Glutamatergic neuron (in vitro differentiated cells): ENCODE data around the gene KCNQ1. TPM values are rescaled to one million over a fixed set of nuclear protein-coding genes. Genes with fewer than 3 reads are reported as not detected.
A peak's percentile ranks its signal among the peaks of the same experiment; 100 is the strongest.

ENCODE experiments used
- DNase-seq: peaks from one replicate; pipeline ENCODE4 v3.0.0; 2022
- H3K27ac Mint-ChIP-seq: one replicate; pipeline ENCODE4 v1.8.0; 2020; ENCODE audit warnings: mild to moderate bottlenecking, mixed read lengths, inconsistent platforms; ENCODE audit not compliant: unreplicated experiment
- H3K27me3 Mint-ChIP-seq: one replicate; pipeline ENCODE4 v1.8.0; 2020; ENCODE audit warnings: mild to moderate bottlenecking, moderate library complexity, mixed read lengths, inconsistent platforms; ENCODE audit not compliant: unreplicated experiment
- H3K36me3 Mint-ChIP-seq: one replicate; pipeline ENCODE4 v1.8.0; 2020; ENCODE audit warnings: mild to moderate bottlenecking, mixed read lengths, inconsistent platforms; ENCODE audit not compliant: unreplicated experiment
- H3K4me1 Mint-ChIP-seq: one replicate; pipeline ENCODE4 v1.8.0; 2020; ENCODE audit warnings: mild to moderate bottlenecking, low read depth, mixed read lengths, inconsistent platforms; ENCODE audit not compliant: unreplicated experiment
- H3K4me3 Mint-ChIP-seq: one replicate; pipeline ENCODE4 v1.8.0; 2020; ENCODE audit warnings: mild to moderate bottlenecking, mixed read lengths, inconsistent platforms; ENCODE audit not compliant: unreplicated experiment
- H3K9me3 Mint-ChIP-seq: one replicate; pipeline ENCODE4 v1.8.0; 2020; ENCODE audit warnings: mild to moderate bottlenecking, moderate library complexity, mixed read lengths, inconsistent platforms; ENCODE audit not compliant: unreplicated experiment
- CTCF ChIP-seq: fragments of 200-600 bp; sonication (generic); IDR thresholded peaks from one replicate; pipeline ENCODE4 v1.5.0; 2021; ENCODE audit not compliant: partially characterized antibody, unreplicated experiment
- total RNA-seq: library from RNA; stranded (reverse); fragmentation: NEBNext Ultra II Directional; extraction: Animal tissue kit (Norgen Biotek cat#: 25700); gene quantifications from one replicate; pipeline ENCODE4 v1.2.1, GENCODE V29; 2021; ENCODE audit not compliant: unreplicated experiment

The KCNQ1 gene
- total RNA-seq, 1 donor from 2014 or later: 0.44 TPM

- peaks cover 25% of the 10 kb centered on the region for H3K36me3 Mint-ChIP-seq
- no peak overlapping the region for H3K27ac Mint-ChIP-seq
- no peak for DNase-seq
- peaks cover 4% of the 10 kb centered on the region for H3K27me3 Mint-ChIP-seq
- TF ChIP-seq CTCF: no peak
- no peak overlapping the region for H3K4me3 Mint-ChIP-seq
- peaks cover 8% of the 10 kb centered on the region for H3K9me3 Mint-ChIP-seq
- H3K4me1 Mint-ChIP-seq: peaks cover 4% of the 10 kb centered on the region
Measured at GRCh38 chr11:2553198-2553597, 108.4 kb downstream of the KCNQ1 start.

GRCh38 chr11:2553886-2554285, 109.1 kb downstream of the KCNQ1 start:
- peaks cover 25% of the 10 kb centered on the region for H3K36me3 Mint-ChIP-seq
- H3K27me3 Mint-ChIP-seq: peaks cover 4% of the 10 kb centered on the region
- H3K4me1 Mint-ChIP-seq: peaks cover 4% of the 10 kb centered on the region
- no peak for TF ChIP-seq CTCF
- H3K9me3 Mint-ChIP-seq: peaks cover 8% of the 10 kb centered on the region
- no peak for DNase-seq
- no peak overlapping the region for H3K27ac Mint-ChIP-seq
- no peak overlapping the region for H3K4me3 Mint-ChIP-seq

- Mint-ChIP-seq H3K4me1 (peaks cover 4% of the 10 kb centered on the region), H3K27me3 (peaks cover 4% of the 10 kb centered on the region), H3K36me3 (peaks cover 25% of the 10 kb centered on the region), H3K4me3 (no peak overlapping the region), H3K27ac (no peak overlapping the region), H3K9me3 (peaks cover 8% of the 10 kb centered on the region)
- peak; percentile 9 for DNase-seq
- TF ChIP-seq CTCF: no peak
Measured at GRCh38 chr11:2554338-2555207, 109.8 kb downstream of the KCNQ1 start.

GRCh38 chr11:2555336-2555735, 110.5 kb downstream of the KCNQ1 start:
- Mint-ChIP-seq H3K27ac (no peak overlapping the region), H3K27me3 (peaks cover 4% of the 10 kb centered on the region), H3K9me3 (peaks cover 8% of the 10 kb centered on the region), H3K4me3 (no peak overlapping the region), H3K36me3 (peaks cover 25% of the 10 kb centered on the region), H3K4me1 (peaks cover 4% of the 10 kb centered on the region)
- no peak for DNase-seq
- no peak for TF ChIP-seq CTCF

- no peak for TF ChIP-seq CTCF
- Mint-ChIP-seq H3K27me3 (peaks cover 4% of the 10 kb centered on the region), H3K9me3 (peaks cover 8% of the 10 kb centered on the region), H3K4me1 (peaks cover 4% of the 10 kb centered on the region), H3K36me3 (peaks cover 25% of the 10 kb centered on the region), H3K27ac (no peak overlapping the region), H3K4me3 (no peak overlapping the region)
- peak; percentile 6 for DNase-seq
Measured at GRCh38 chr11:2555891-2556290, 111.1 kb downstream of the KCNQ1 start.
